GM23248 (cell line): ENCODE results near the gene ABR.

Experiments
- EZH2 ChIP-seq: fragments of 200-600 bp; sonication (generic); IDR thresholded peaks from 2 replicates; pipeline ENCODE4 v1.6.1; 2018; ENCODE audit warnings: antibody characterized with exemption, mild to moderate bottlenecking; ENCODE audit not compliant: insufficient read depth, poor library complexity, severe bottlenecking
- EZH2phosphoT487 ChIP-seq: fragments of 200-600 bp; sonication (generic); IDR thresholded peaks from 2 replicates; pipeline ENCODE4 v1.6.1; 2018; ENCODE audit warnings: antibody characterized with exemption, moderate library complexity, mild to moderate bottlenecking, low read depth; ENCODE audit not compliant: insufficient read depth

DNA sequence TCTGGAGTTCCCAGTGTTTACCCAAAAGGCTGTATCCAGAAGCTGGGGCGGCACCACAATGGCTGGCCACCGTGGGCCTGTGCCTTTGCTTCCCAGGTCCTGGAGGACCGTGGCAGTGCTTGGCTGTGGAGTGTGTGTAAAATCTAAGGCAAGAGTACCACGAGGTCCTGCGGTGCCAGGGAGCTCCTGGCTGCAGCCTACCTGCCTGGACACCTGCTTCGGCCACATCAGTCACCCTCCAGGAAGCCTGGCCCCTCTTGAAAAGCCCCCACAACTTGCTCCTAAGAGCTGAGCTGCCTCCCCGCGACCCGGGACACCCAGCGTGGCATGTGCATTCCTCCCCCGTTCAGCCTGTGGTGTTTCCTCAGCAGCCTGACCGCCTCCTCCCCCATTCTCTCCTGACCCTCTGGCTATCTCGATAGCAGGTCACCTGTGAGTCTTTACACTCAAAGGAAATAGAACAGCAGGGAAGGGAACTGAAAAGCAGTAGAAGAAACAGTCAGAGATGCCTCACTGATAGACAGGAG, 174.9 kb downstream of the ABR start:
- no peak for TF ChIP-seq EZH2phosphoT487
- TF ChIP-seq EZH2 = no peak
